Measurements from ENCODE around the gene TRAPPC10. TPM values are rescaled to one million over a fixed set of nuclear protein-coding genes. Genes with fewer than 3 reads are reported as not detected.
"Not testable (repeated sequence)": the region's sequence is repeated elsewhere in the genome, so short reads cannot be mapped to it uniquely, and the experiment has no call there.

The TRAPPC10 gene
- total RNA-seq, 1 experiment from 2014 or later = 32.9 TPM

GRCh38 chr21:44134732-44135131 lies 122.6 kb downstream of the TRAPPC10 start:
- not testable (repeated sequence) for H2AFZ ChIP-seq (ENCODE audit: low read length); H3K79me2 ChIP-seq (ENCODE audit: insufficient read depth, low read length); H3T11ph ChIP-seq (ENCODE audit: low read length); H2BK120ac ChIP-seq (ENCODE audit: low read depth, low read length, poor library complexity, severe bottlenecking); H2BK12ac ChIP-seq (ENCODE audit: insufficient read length, low read depth, low read length); H4K8ac ChIP-seq (replicated peaks; ENCODE audit: insufficient read length, low read depth, low read length); H3K4me1 ChIP-seq (ENCODE audit: insufficient read depth, low read length); H2BK20ac ChIP-seq (ENCODE audit: low read depth, low read length, poor library complexity, severe bottlenecking); H3K18ac ChIP-seq (ENCODE audit: insufficient read length, low read depth, low read length); H4K20me1 ChIP-seq (ENCODE audit: control insufficient read depth, insufficient read depth, insufficient read length); H4K91ac ChIP-seq (ENCODE audit: insufficient read length, low read depth, low read length); H3K27ac Mint-ChIP-seq; H3K23me2 ChIP-seq (ENCODE audit: insufficient read length, low read depth, low read length, poor library complexity, severe bottlenecking); H3K27me3 ChIP-seq (ENCODE audit: insufficient read depth, low read length); H2AK5ac ChIP-seq (ENCODE audit: insufficient read length, low read length); H2BK5ac ChIP-seq (ENCODE audit: insufficient read length, low read length); H3K4me1 Mint-ChIP-seq; H3K79me1 ChIP-seq (ENCODE audit: insufficient read depth, low read depth, low read length, poor library complexity, severe bottlenecking); H3K14ac ChIP-seq (ENCODE audit: insufficient read depth, low read length); H3K4me3 Mint-ChIP-seq; H3K36me3 Mint-ChIP-seq (ENCODE audit: insufficient read depth in 1 of 3, low read depth in 3 of 3); H4K5ac ChIP-seq (ENCODE audit: insufficient read length, low read depth, low read length); H3K9ac ChIP-seq (ENCODE audit: extremely low read depth, insufficient read length, low read length); H3K9me3 Mint-ChIP-seq; H3K4ac ChIP-seq (ENCODE audit: low read depth, low read length); H3K56ac ChIP-seq (ENCODE audit: insufficient read length, low read depth, low read length); H2BK15ac ChIP-seq (ENCODE audit: low read depth, low read length); H3K9me3 ChIP-seq (ENCODE audit: control insufficient read depth, low read depth, low read length); H3K23ac ChIP-seq (ENCODE audit: insufficient read length, low read depth, low read length); H3K27ac ChIP-seq (ENCODE audit: insufficient read length, low read depth, low read length); H3K27me3 Mint-ChIP-seq (ENCODE audit: low read depth); DNase-seq; H3K4me2 ChIP-seq (ENCODE audit: insufficient read depth, insufficient read length, low read length)
- no CpG with 5 or more reads among the region's 8 CpGs for WGBS (ENCODE audit: extremely low coverage, insufficient read length, low lambda C conversion rate)

GRCh38 chr21:44138039-44138438 lies 125.9 kb downstream of the TRAPPC10 start:
- not testable (repeated sequence) for H3T11ph ChIP-seq (ENCODE audit: low read length); H4K5ac ChIP-seq (ENCODE audit: insufficient read length, low read depth, low read length); H3K27ac Mint-ChIP-seq; H3K79me1 ChIP-seq (ENCODE audit: insufficient read depth, low read depth, low read length, poor library complexity, severe bottlenecking); H3K23me2 ChIP-seq (ENCODE audit: insufficient read length, low read depth, low read length, poor library complexity, severe bottlenecking); H3K4me1 ChIP-seq (ENCODE audit: insufficient read depth, low read length); H3K36me3 Mint-ChIP-seq (ENCODE audit: insufficient read depth in 1 of 3, low read depth in 3 of 3); H3K9me3 ChIP-seq (ENCODE audit: control insufficient read depth, low read depth, low read length); H4K20me1 ChIP-seq (ENCODE audit: control insufficient read depth, insufficient read depth, insufficient read length); H4K91ac ChIP-seq (ENCODE audit: insufficient read length, low read depth, low read length); H3K4me3 Mint-ChIP-seq; H2BK20ac ChIP-seq (ENCODE audit: low read depth, low read length, poor library complexity, severe bottlenecking); H3K56ac ChIP-seq (ENCODE audit: insufficient read length, low read depth, low read length); H2AFZ ChIP-seq (ENCODE audit: low read length); H3K9me3 Mint-ChIP-seq; H3K9ac ChIP-seq (ENCODE audit: extremely low read depth, insufficient read length, low read length); H2BK12ac ChIP-seq (ENCODE audit: insufficient read length, low read depth, low read length); H3K18ac ChIP-seq (ENCODE audit: insufficient read length, low read depth, low read length); H4K8ac ChIP-seq (replicated peaks; ENCODE audit: insufficient read length, low read depth, low read length); DNase-seq; H2BK5ac ChIP-seq (ENCODE audit: insufficient read length, low read length); H3K79me2 ChIP-seq (ENCODE audit: insufficient read depth, low read length); H2AK5ac ChIP-seq (ENCODE audit: insufficient read length, low read length); H3K27me3 ChIP-seq (ENCODE audit: insufficient read depth, low read length); H3K4me1 Mint-ChIP-seq; H2BK15ac ChIP-seq (ENCODE audit: low read depth, low read length); H2BK120ac ChIP-seq (ENCODE audit: low read depth, low read length, poor library complexity, severe bottlenecking); H3K4me2 ChIP-seq (ENCODE audit: insufficient read depth, insufficient read length, low read length); H3K14ac ChIP-seq (ENCODE audit: insufficient read depth, low read length); H3K23ac ChIP-seq (ENCODE audit: insufficient read length, low read depth, low read length); H3K27me3 Mint-ChIP-seq (ENCODE audit: low read depth); H3K4ac ChIP-seq (ENCODE audit: low read depth, low read length); H3K27ac ChIP-seq (ENCODE audit: insufficient read length, low read depth, low read length)
- WGBS (ENCODE audit: extremely low coverage, insufficient read length, low lambda C conversion rate) = no CpG with 5 or more reads among the region's 15 CpGs

All from H9 (cell line).